GM10266 (cell line): ENCODE data around the gene CSNK2A3.
"Not testable (repeated sequence)": the region's sequence is repeated elsewhere in the genome, so short reads cannot be mapped to it uniquely, and the experiment has no call there.

Experiments
- DNase-seq: peaks from one replicate; pipeline ENCODE4 v3.0.0; 2012; ENCODE audit errors: extremely low spot score
- CTCF ChIP-seq: IDR thresholded peaks from 2 replicates; pipeline ENCODE4 v1.5.1; 2012; ENCODE audit warnings: mild to moderate bottlenecking, low read depth; ENCODE audit not compliant: control insufficient read depth, insufficient read depth; ENCODE audit errors: missing control alignments

CSNK2A3 gene

GRCh38 chr11:11352878-11353277 is at the start of gene CSNK2A3:
Gene CSNK2A3 (minus strand): TSS chr11:11353250. CDS start chr11:11353119, 131 bp downstream.
- not testable (repeated sequence) for DNase-seq

- no peak for TF ChIP-seq CTCF
- DNase-seq = no peak
Measured at GRCh38 chr11:11401960-11402535, 49.0 kb upstream of the CSNK2A3 start.

GRCh38 chr11:11400635-11401232 is 47.7 kb upstream of the CSNK2A3 start:
- TF ChIP-seq CTCF = peak; percentile 23
- no peak for DNase-seq

- no peak for DNase-seq
- TF ChIP-seq CTCF = no peak
Measured at GRCh38 chr11:11400121-11400520, 47.1 kb upstream of the CSNK2A3 start.

- no peak for DNase-seq
- TF ChIP-seq CTCF = no peak
Measured at GRCh38 chr11:11397781-11398180, 44.7 kb upstream of the CSNK2A3 start.

GRCh38 chr11:11397036-11397415 is 44.0 kb upstream of the CSNK2A3 start:
- no peak for TF ChIP-seq CTCF
- DNase-seq = no peak

- no peak for DNase-seq
- no peak for TF ChIP-seq CTCF
Measured at GRCh38 chr11:11396301-11397035, 43.4 kb upstream of the CSNK2A3 start.
